Measurements from ENCODE around the gene PSPN.

Gene PSPN

DNA sequence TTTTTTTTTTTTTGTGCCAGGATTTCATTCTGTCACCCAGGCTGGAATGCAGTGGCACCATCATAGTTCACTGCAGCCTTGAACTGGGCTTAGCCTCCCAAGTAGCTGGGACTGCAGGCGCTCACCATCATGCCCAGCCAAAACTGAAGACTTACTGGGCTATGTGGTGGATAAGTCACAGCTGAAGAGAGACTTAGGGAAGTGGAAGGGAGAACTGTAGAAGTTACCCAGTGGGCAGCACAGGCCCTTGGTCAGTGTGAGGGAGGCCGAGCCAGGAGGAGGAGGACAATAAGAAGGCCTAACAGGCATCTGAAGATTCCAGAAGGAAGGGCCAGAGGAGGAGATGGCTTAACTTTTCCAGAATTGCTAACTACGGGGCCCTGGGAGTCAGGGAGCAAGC, 4.0 kb upstream of the PSPN start:
- DNase-seq (ENCODE audit: low read depth) = no peak
- TF ChIP-seq, protein P1, sequence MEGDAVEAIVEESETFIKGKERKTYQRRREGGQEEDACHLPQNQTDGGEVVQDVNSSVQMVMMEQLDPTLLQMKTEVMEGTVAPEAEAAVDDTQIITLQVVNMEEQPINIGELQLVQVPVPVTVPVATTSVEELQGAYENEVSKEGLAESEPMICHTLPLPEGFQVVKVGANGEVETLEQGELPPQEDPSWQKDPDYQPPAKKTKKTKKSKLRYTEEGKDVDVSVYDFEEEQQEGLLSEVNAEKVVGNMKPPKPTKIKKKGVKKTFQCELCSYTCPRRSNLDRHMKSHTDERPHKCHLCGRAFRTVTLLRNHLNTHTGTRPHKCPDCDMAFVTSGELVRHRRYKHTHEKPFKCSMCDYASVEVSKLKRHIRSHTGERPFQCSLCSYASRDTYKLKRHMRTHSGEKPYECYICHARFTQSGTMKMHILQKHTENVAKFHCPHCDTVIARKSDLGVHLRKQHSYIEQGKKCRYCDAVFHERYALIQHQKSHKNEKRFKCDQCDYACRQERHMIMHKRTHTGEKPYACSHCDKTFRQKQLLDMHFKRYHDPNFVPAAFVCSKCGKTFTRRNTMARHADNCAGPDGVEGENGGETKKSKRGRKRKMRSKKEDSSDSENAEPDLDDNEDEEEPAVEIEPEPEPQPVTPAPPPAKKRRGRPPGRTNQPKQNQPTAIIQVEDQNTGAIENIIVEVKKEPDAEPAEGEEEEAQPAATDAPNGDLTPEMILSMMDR (conservative IDR thresholded peaks at IDR 0.05; ENCODE audit: control insufficient read depth, insufficient read depth, low read depth, low read length) = no peak

DNA sequence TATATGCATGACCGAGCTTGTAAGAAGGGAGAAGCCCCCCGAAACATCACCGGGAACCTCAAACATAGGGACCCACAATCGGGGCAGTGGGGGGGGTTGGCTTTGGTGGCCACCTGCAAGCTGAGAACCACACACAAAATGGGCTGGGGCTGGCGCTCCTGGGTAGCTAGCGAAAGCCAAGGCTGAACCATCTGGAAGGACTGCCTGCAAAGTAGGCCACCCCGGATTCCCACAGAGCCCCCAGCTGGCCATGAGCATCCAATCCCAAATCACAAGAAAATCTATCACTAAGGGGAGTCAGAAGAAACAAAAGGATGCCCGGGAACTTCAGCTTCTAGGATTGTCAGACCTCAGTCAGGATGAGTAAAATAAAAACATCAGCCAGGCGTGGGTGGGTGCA, 2.8 kb upstream of the PSPN start:
- no peak for DNase-seq (ENCODE audit: low read depth)
- TF ChIP-seq, protein P1 (conservative IDR thresholded peaks at IDR 0.05; ENCODE audit: control insufficient read depth, insufficient read depth, low read depth, low read length) = no peak

More for the DNA sequence above, 4.0 kb upstream of the PSPN start:
- H3K4me3 ChIP-seq (ENCODE audit: control insufficient read depth, low read depth, low read length) = no peak overlapping the region

DNA sequence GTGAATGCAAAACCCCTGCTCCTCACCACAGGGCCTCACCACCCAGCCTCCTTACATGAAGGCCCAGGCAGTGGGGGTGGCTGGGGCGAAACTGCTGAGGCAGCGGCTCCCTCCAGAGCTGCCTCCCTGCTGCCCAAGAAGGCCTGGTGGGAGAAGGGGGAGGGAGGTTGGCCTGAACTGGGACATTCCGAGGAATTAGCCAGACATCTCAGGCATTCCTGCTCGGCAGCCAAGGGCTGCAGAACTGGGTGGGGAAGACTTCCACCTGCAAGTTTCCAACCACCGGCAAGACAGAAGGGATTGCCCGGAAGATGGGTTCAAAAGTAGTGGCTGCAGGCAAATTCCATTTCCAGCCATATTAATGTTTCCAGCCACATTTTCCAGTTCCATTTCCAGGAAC, 2.3 kb upstream of the PSPN start:
- H3K4me3 ChIP-seq (ENCODE audit: control insufficient read depth, low read depth, low read length) = no peak overlapping the region
- TF ChIP-seq, protein P1 (conservative IDR thresholded peaks at IDR 0.05; ENCODE audit: control insufficient read depth, insufficient read depth, low read depth, low read length) = no peak
- no peak for DNase-seq (ENCODE audit: low read depth)

More for the DNA sequence above, 2.8 kb upstream of the PSPN start:
- no peak overlapping the region for H3K4me3 ChIP-seq (ENCODE audit: control insufficient read depth, low read depth, low read length)

DNA sequence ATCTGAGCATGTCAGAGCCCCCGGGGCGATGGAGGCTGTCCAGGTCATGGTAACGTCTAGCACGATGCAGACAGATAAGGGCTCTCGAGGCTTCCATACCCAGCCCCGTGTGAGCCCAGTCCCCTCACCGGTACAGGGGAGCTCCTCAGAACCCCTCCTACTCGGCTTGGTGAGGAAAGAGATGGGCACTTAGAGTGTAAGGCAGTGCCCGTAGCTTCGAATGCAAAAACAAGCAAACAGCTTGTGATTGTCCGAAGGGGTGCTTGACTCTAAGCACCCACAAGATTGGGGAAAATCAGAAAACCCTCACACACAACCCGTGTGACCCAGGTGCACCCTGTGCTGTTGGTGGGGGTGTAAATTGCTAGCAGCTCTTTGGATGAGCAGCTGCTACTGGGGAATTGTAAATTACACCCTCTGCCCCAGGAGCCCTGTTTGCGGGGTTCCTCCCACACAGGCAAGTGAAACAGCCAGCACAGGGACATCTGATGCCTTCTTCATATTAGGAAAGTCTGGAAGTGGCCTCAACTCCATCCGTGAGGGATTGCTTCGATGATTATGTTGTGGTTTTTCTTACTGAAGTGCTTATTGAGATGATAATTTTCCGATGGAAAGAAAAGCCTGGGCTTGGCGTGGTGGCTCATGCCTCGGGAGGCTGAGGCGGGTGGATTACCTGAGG, 918 bp upstream of the PSPN start:
- DNase-seq (ENCODE audit: low read depth) = no peak
- H3K4me3 ChIP-seq (ENCODE audit: control insufficient read depth, low read depth, low read length) = no peak overlapping the region
- TF ChIP-seq, protein P1 (conservative IDR thresholded peaks at IDR 0.05; ENCODE audit: control insufficient read depth, insufficient read depth, low read depth, low read length) = no peak

DNA sequence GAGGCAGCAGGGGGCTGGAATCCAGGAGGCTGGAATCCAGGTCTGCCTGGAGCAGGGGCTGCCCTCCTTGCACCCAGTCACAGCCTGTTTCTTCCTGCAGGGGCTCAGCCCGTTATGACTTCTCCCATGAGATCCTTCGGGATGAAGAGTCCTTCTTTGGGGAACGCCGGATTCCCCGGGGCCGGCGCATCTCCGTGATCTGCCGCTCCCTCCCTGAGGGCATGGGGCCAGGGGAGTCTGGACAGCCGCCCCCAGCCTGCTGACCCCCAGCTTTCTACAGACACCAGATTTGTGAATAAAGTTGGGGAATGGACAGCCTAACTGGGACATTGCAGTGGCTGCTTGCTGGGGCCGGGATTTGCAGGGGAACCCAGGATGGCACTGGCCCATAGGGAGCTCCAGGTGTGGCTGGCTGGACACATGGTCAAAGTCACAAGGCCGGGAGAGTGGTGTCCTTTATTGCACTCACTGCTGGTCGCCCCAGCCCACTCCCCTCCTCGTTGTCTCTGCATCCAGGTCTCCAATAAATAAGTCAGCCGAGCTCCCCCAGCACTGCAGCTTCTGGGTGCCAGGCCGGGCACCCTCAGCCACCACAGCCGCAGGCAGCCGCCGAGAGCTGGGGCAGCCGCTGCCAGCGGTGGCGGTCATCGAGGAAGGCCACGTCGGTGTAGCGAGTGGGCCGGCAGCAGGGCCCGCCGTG, 872 bp downstream of the PSPN start:
- no peak for DNase-seq (ENCODE audit: low read depth)
- TF ChIP-seq, protein P1 (conservative IDR thresholded peaks at IDR 0.05; ENCODE audit: control insufficient read depth, insufficient read depth, low read depth, low read length) = no peak
- no peak overlapping the region for H3K4me3 ChIP-seq (ENCODE audit: control insufficient read depth, low read depth, low read length)

DNA sequence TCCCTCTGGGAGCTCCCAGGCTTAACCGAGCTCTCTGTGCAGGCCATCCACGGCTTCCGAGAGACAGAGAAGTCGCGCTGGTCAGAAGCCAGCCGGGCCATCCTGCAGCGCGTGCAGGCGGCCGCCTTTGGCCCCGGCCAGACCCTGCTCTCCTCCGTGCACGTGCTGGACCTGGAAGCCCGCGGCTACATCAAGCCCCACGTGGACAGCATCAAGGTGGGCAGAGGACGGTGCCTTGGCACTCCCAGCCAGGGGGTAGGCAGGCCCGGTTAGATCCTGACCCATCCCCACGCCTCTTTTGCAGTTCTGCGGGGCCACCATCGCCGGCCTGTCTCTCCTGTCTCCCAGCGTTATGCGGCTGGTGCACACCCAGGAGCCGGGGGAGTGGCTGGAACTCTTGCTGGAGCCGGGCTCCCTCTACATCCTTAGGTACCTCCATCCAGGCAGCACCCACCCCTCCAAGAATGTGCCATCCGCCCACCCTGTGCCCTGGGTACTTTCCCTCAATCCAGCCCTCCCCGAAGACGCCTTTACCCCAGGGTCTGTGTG, 1.5 kb downstream of the PSPN start:
- TF ChIP-seq, protein P1 (conservative IDR thresholded peaks at IDR 0.05; ENCODE audit: control insufficient read depth, insufficient read depth, low read depth, low read length) = no peak
- H3K4me3 ChIP-seq (ENCODE audit: control insufficient read depth, low read depth, low read length) = peak overlapping the region; percentile 50
- no peak for DNase-seq (ENCODE audit: low read depth)

Measured in fibroblast of mammary gland (primary cell).